Chondrocyte (in vitro differentiated cells): ENCODE results near the gene KAT6B. TPM values are rescaled to one million over a fixed set of nuclear protein-coding genes. Genes with fewer than 3 reads are reported as not detected.

Experiments
- DNase-seq: peaks from one replicate; pipeline ENCODE4 v3.0.0; 2021; ENCODE audit warnings: mixed read lengths, low spot score
- H3K27ac Mint-ChIP-seq: one replicate; pipeline ENCODE4 v1.8.0; 2021; ENCODE audit warnings: mild to moderate bottlenecking, moderate library complexity, mixed read lengths; ENCODE audit not compliant: unreplicated experiment
- H3K27me3 Mint-ChIP-seq: 2 replicates; pipeline ENCODE4 v1.8.0; 2021; ENCODE audit warnings: low read depth, mixed read lengths
- H3K36me3 Mint-ChIP-seq: 2 replicates; pipeline ENCODE4 v1.8.0; 2021; ENCODE audit warnings: low read depth, mixed read lengths
- H3K4me1 Mint-ChIP-seq: 2 replicates; pipeline ENCODE4 v1.8.0; 2021; ENCODE audit warnings: low read depth, mild to moderate bottlenecking, mixed read lengths
- H3K4me3 Mint-ChIP-seq: one replicate; pipeline ENCODE4 v1.8.0; 2021; ENCODE audit warnings: mild to moderate bottlenecking, moderate library complexity, mixed read lengths; ENCODE audit not compliant: unreplicated experiment
- H3K9me3 Mint-ChIP-seq: 2 replicates; pipeline ENCODE4 v1.8.0; 2021; ENCODE audit warnings: low read depth, mixed read lengths
- CTCF ChIP-seq: fragments of 200-600 bp; sonication (generic); IDR thresholded peaks from 2 replicates; pipeline ENCODE4 v1.5.0; 2021; ENCODE audit warnings: antibody characterized with exemption, mild to moderate bottlenecking, moderate library complexity
- total RNA-seq: library from RNA; stranded (reverse); gene quantifications from 3 replicates; pipeline ENCODE4 v1.2.1, GENCODE V29; 2021

The KAT6B gene
- total RNA-seq, 1 donor from 2014 or later = 20.8 TPM

GRCh38 chr10:75019370-75019769 lies 193.0 kb downstream of the KAT6B start:
- Mint-ChIP-seq H3K4me3 (no peak overlapping the region), H3K4me1 (no peaks in the 10 kb centered on the region), H3K9me3 (no peaks in the 10 kb centered on the region), H3K36me3 (peaks cover 10% of the 10 kb centered on the region), H3K27ac (no peak overlapping the region), H3K27me3 (no peaks in the 10 kb centered on the region)
- DNase-seq = no peak
- peak; percentile 81 for TF ChIP-seq CTCF

GRCh38 chr10:75020168-75020567 lies 193.8 kb downstream of the KAT6B start:
- Mint-ChIP-seq H3K9me3 (no peaks in the 10 kb centered on the region), H3K4me1 (no peaks in the 10 kb centered on the region), H3K27me3 (no peaks in the 10 kb centered on the region), H3K36me3 (peaks cover 16% of the 10 kb centered on the region), H3K4me3 (no peak overlapping the region), H3K27ac (no peak overlapping the region)
- DNase-seq = no peak
- TF ChIP-seq CTCF = no peak

- TF ChIP-seq CTCF = no peak
- no peak overlapping the region for H3K4me3 Mint-ChIP-seq
- no peaks in the 10 kb centered on the region for H3K4me1 Mint-ChIP-seq
- H3K27ac Mint-ChIP-seq = no peak overlapping the region
- no peaks in the 10 kb centered on the region for H3K9me3 Mint-ChIP-seq
- no peaks in the 10 kb centered on the region for H3K27me3 Mint-ChIP-seq
- DNase-seq = no peak
- peaks cover 21% of the 10 kb centered on the region for H3K36me3 Mint-ChIP-seq
Observed at GRCh38 chr10:75021379-75022249, 195.2 kb downstream of the KAT6B start.

GRCh38 chr10:75023074-75023473 lies 196.7 kb downstream of the KAT6B start:
- Mint-ChIP-seq H3K27me3 (no peaks in the 10 kb centered on the region), H3K27ac (no peak overlapping the region), H3K9me3 (no peaks in the 10 kb centered on the region), H3K4me3 (no peak overlapping the region), H3K4me1 (no peaks in the 10 kb centered on the region), H3K36me3 (peaks cover 21% of the 10 kb centered on the region)
- TF ChIP-seq CTCF = no peak
- no peak for DNase-seq

- Mint-ChIP-seq H3K4me3 (no peak overlapping the region), H3K27me3 (no peaks in the 10 kb centered on the region), H3K27ac (no peak overlapping the region), H3K4me1 (no peaks in the 10 kb centered on the region), H3K36me3 (peaks cover 38% of the 10 kb centered on the region), H3K9me3 (no peaks in the 10 kb centered on the region)
- TF ChIP-seq CTCF = no peak
- no peak for DNase-seq
Observed at GRCh38 chr10:75024971-75025523, 198.6 kb downstream of the KAT6B start.
